Neural progenitor cell (in vitro differentiated cells): Measurements from ENCODE around the gene FMO2. TPM values are rescaled to one million over a fixed set of nuclear protein-coding genes. Genes with fewer than 3 reads are reported as not detected.

ENCODE experiments used
- DNase-seq: peaks from one replicate; pipeline ENCODE4 v3.0.0-alpha.2; 2016; ENCODE audit warnings: low spot score
- H2AFZ ChIP-seq: fragments of 200-600 bp; sonication (generic); replicated peaks from 2 replicates; pipeline ENCODE4 v1.6.1; 2016; ENCODE audit warnings: antibody characterized with exemption
- H3F3A ChIP-seq: fragments of 200-600 bp; sonication (generic); 2 replicates; pipeline ENCODE4 v1.6.1; 2016; ENCODE audit warnings: antibody characterized with exemption, low read depth
- H3K27ac ChIP-seq: fragments of 200-600 bp; sonication (generic); 2 replicates; pipeline ENCODE4 v1.5.1; 2016; ENCODE audit warnings: mild to moderate bottlenecking
- H3K27me3 ChIP-seq: fragments of 200-600 bp; sonication (generic); 2 replicates; pipeline ENCODE4 v1.6.1; 2016; ENCODE audit warnings: mild to moderate bottlenecking, moderate library complexity
- H3K36me3 ChIP-seq: fragments of 200-600 bp; sonication (generic); 2 replicates; pipeline ENCODE4 v1.5.1; 2016
- H3K4me1 ChIP-seq: fragments of 200-600 bp; sonication (generic); 2 replicates; pipeline ENCODE4 v1.6.1; 2016; ENCODE audit warnings: mixed run types
- H3K4me2 ChIP-seq: fragments of 200-600 bp; sonication (generic); 2 replicates; pipeline ENCODE4 v1.6.1; 2016
- H3K4me3 ChIP-seq: fragments of 200-600 bp; sonication (generic); 2 replicates; pipeline ENCODE4 v1.5.1; 2016
- H3K79me2 ChIP-seq: fragments of 200-600 bp; sonication (generic); 2 replicates; pipeline ENCODE4 v1.6.1; 2016; ENCODE audit warnings: low read depth
- H3K9ac ChIP-seq: fragments of 200-600 bp; sonication (generic); 2 replicates; pipeline ENCODE4 v1.6.1; 2016
- H3K9me3 ChIP-seq: fragments of 200-600 bp; sonication (generic); 2 replicates; pipeline ENCODE4 v1.5.1; 2016; ENCODE audit warnings: low read depth
- H4K20me1 ChIP-seq: fragments of 200-600 bp; sonication (generic); 2 replicates; pipeline ENCODE4 v1.6.1; 2016; ENCODE audit warnings: low read depth
- H3K27ac Mint-ChIP-seq: 3 replicates; pipeline ENCODE4 v1.8.0; 2021; ENCODE audit warnings: mixed read lengths
- H3K27me3 Mint-ChIP-seq: 2 replicates; pipeline ENCODE4 v1.8.0; 2022; ENCODE audit warnings: low read depth, mild to moderate bottlenecking, inconsistent platforms, moderate library complexity, mixed read lengths; ENCODE audit not compliant: insufficient read depth
- H3K36me3 Mint-ChIP-seq: 3 replicates; pipeline ENCODE4 v1.8.0; 2021; ENCODE audit warnings: mixed read lengths
- H3K4me1 Mint-ChIP-seq: 3 replicates; pipeline ENCODE4 v1.8.0; 2021; ENCODE audit warnings: mixed read lengths
- H3K4me3 Mint-ChIP-seq: 3 replicates; pipeline ENCODE4 v1.8.0; 2021; ENCODE audit warnings: mild to moderate bottlenecking, moderate library complexity, mixed read lengths
- H3K9me3 Mint-ChIP-seq: 3 replicates; pipeline ENCODE4 v1.8.0; 2020; ENCODE audit warnings: mixed read lengths
- EZH2 ChIP-seq: fragments of 200-600 bp; sonication (generic); IDR thresholded peaks from 2 replicates; pipeline ENCODE4 v1.6.1; 2017; ENCODE audit warnings: antibody characterized with exemption, mild to moderate bottlenecking, moderate library complexity
- EZH2phosphoT487 ChIP-seq: fragments of 200-600 bp; sonication (generic); IDR thresholded peaks from 2 replicates; pipeline ENCODE4 v1.6.1; 2017; ENCODE audit warnings: antibody characterized with exemption
- total RNA-seq: library from RNA; depleted of rRNA; stranded (reverse); fragments of >200 nt; gene quantifications from 2 replicates; pipeline ENCODE4 v1.2.3, GENCODE V29; 2015; ENCODE audit warnings: low replicate concordance
- TF ChIP-seq, protein P1 (sequence below): fragments of 200-600 bp; sonication (generic); IDR thresholded peaks from 2 replicates; pipeline ENCODE4 v1.5.1; 2017; ENCODE audit warnings: antibody characterized with exemption, mild to moderate bottlenecking

Gene FMO2
- total RNA-seq, 1 donor from 2014 or later = 0.47 TPM

DNA sequence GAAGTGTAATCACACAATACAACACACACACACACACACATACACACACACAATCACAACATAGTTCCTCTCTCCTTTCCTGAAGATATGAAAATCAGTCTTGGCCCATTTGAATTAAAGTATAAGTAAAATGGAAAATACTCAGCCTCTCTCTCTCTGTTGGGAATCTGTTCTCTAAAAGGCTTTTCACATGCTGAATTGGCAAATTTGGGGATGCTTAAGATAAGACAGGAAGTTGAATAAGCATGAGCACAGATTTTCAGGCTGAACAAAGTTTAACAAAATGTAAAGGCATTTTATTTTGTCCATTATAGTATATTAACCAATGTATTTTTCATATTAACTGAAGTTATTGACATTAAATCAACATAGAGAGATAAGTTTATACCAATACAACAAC, 23.7 kb upstream of the FMO2 start:
- TF ChIP-seq EZH2 (no peak), EZH2phosphoT487 (no peak)
- TF ChIP-seq, protein P1, sequence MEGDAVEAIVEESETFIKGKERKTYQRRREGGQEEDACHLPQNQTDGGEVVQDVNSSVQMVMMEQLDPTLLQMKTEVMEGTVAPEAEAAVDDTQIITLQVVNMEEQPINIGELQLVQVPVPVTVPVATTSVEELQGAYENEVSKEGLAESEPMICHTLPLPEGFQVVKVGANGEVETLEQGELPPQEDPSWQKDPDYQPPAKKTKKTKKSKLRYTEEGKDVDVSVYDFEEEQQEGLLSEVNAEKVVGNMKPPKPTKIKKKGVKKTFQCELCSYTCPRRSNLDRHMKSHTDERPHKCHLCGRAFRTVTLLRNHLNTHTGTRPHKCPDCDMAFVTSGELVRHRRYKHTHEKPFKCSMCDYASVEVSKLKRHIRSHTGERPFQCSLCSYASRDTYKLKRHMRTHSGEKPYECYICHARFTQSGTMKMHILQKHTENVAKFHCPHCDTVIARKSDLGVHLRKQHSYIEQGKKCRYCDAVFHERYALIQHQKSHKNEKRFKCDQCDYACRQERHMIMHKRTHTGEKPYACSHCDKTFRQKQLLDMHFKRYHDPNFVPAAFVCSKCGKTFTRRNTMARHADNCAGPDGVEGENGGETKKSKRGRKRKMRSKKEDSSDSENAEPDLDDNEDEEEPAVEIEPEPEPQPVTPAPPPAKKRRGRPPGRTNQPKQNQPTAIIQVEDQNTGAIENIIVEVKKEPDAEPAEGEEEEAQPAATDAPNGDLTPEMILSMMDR = no peak
- no peaks in the 10 kb centered on the region for H3F3A ChIP-seq
- H3K36me3 Mint-ChIP-seq = no peaks in the 10 kb centered on the region
- H3K4me1 ChIP-seq = peaks cover 9% of the 10 kb centered on the region
- H4K20me1 ChIP-seq = no peaks in the 10 kb centered on the region
- no peak overlapping the region for H2AFZ ChIP-seq
- H3K9me3 ChIP-seq = peaks cover 4% of the 10 kb centered on the region
- H3K79me2 ChIP-seq = no peaks in the 10 kb centered on the region
- peaks cover 3% of the 10 kb centered on the region for H3K4me1 Mint-ChIP-seq
- H3K4me2 ChIP-seq = no peak overlapping the region
- no peak overlapping the region for H3K27ac ChIP-seq
- no peak overlapping the region for H3K9ac ChIP-seq
- H3K4me3 Mint-ChIP-seq = no peak overlapping the region
- no peaks in the 10 kb centered on the region for H3K27me3 ChIP-seq
- H3K9me3 Mint-ChIP-seq = no peaks in the 10 kb centered on the region
- no peak overlapping the region for H3K27ac Mint-ChIP-seq
- H3K4me3 ChIP-seq = no peak overlapping the region
- H3K27me3 Mint-ChIP-seq = no peaks in the 10 kb centered on the region
- H3K36me3 ChIP-seq = no peaks in the 10 kb centered on the region
- DNase-seq = no peak

DNA sequence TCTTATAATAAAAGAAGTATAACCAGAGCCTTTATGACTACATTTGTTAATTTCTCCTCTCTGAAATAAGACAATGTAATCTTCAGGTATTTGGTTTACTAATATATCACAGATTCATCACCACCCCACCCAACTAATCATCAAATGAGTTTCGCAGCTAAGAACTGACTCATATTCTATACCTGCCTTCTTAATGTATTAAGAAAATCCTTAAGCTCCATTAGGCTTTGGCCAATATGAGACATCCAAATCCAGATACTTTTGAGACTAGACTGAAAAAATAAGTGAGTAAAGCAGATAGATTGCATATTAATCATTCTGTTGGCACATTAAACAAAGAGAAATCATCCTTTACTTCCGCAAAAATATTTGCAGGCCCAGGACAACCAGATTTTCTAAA, 18.7 kb upstream of the FMO2 start:
- H2AFZ ChIP-seq = no peak overlapping the region
- H3K27me3 Mint-ChIP-seq = peaks cover 4% of the 10 kb centered on the region

DNA sequence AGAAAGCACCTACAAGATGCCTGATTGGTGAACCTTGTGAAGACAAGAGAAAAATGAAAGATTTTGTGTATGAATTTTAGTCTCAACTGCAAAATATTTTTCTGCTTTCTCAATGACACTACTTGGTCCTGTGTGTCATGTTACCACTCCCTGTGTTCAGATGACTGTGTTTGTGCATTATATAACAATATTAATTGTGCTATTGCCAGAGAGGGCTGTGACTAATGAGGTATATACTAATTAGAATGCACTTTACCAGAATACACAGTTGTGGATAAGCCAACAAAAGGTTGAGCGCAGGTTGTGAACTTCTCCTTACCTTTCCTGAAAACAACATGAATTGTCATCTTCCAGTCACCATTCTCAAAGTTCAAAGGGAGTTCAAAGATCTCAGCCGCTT, 17.3 kb upstream of the FMO2 start:
- Histone ChIP-seq H3K27me3 (no peaks in the 10 kb centered on the region), H2AFZ (no peak overlapping the region), H3K79me2 (no peaks in the 10 kb centered on the region), H3F3A (no peaks in the 10 kb centered on the region), H3K36me3 (no peaks in the 10 kb centered on the region), H4K20me1 (no peaks in the 10 kb centered on the region), H3K4me3 (no peak overlapping the region), H3K4me2 (no peak overlapping the region), H3K4me1 (no peaks in the 10 kb centered on the region), H3K27ac (no peak overlapping the region), H3K9me3 (no peaks in the 10 kb centered on the region), H3K9ac (no peak overlapping the region)
- Mint-ChIP-seq H3K4me3 (no peak overlapping the region), H3K4me1 (no peaks in the 10 kb centered on the region), H3K36me3 (no peaks in the 10 kb centered on the region), H3K9me3 (no peaks in the 10 kb centered on the region), H3K27me3 (peaks cover 4% of the 10 kb centered on the region), H3K27ac (no peak overlapping the region)
- DNase-seq = no peak
- no peak for TF ChIP-seq EZH2
- no peak for TF ChIP-seq EZH2phosphoT487
- TF ChIP-seq, protein P1 = no peak

More for the DNA sequence above, 18.7 kb upstream of the FMO2 start:
- Histone ChIP-seq H3K9ac (no peak overlapping the region), H3K27ac (no peak overlapping the region), H3F3A (no peaks in the 10 kb centered on the region), H3K4me2 (no peak overlapping the region), H3K36me3 (no peaks in the 10 kb centered on the region), H3K27me3 (no peaks in the 10 kb centered on the region), H3K4me3 (no peak overlapping the region), H4K20me1 (no peaks in the 10 kb centered on the region), H3K79me2 (no peaks in the 10 kb centered on the region), H3K9me3 (no peaks in the 10 kb centered on the region), H3K4me1 (no peaks in the 10 kb centered on the region)
- no peak overlapping the region for H3K4me3 Mint-ChIP-seq
- no peaks in the 10 kb centered on the region for H3K9me3 Mint-ChIP-seq
- DNase-seq = no peak
- H3K27ac Mint-ChIP-seq = no peak overlapping the region
- no peaks in the 10 kb centered on the region for H3K4me1 Mint-ChIP-seq
- TF ChIP-seq, protein P1 = no peak
- TF ChIP-seq EZH2phosphoT487 (no peak), EZH2 (no peak)
- no peaks in the 10 kb centered on the region for H3K36me3 Mint-ChIP-seq

DNA sequence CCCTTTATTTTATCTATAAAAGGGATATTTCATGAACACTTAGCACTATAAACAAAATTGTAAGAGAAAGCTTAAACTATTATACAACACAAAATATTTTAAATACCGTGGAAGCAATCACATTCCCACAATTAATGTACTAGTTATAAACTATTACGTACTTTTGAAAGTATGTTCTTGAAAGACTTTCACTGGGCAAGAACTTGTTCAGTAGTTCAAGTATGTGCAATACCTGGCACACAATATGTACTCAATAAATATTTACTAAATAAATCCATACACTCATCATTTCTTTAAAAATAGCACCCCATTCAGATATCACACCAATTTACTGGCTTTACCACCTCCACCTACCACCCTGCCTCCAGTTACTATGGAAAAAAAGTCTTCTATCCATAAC, 12.6 kb upstream of the FMO2 start:
- H3K4me1 ChIP-seq = no peaks in the 10 kb centered on the region

More for the DNA sequence above, 12.6 kb upstream of the FMO2 start:
- H3K9me3 ChIP-seq = no peaks in the 10 kb centered on the region
- Mint-ChIP-seq H3K4me1 (no peaks in the 10 kb centered on the region), H3K9me3 (no peaks in the 10 kb centered on the region), H3K27ac (no peak overlapping the region), H3K36me3 (no peaks in the 10 kb centered on the region), H3K27me3 (peaks cover 4% of the 10 kb centered on the region), H3K4me3 (no peak overlapping the region)
- H2AFZ ChIP-seq = no peak overlapping the region
- no peaks in the 10 kb centered on the region for H3K79me2 ChIP-seq
- TF ChIP-seq EZH2phosphoT487 = no peak
- TF ChIP-seq EZH2 = no peak
- TF ChIP-seq, protein P1 = no peak
- H3K4me3 ChIP-seq = no peak overlapping the region
- no peak overlapping the region for H3K27ac ChIP-seq
- H3K36me3 ChIP-seq = no peaks in the 10 kb centered on the region
- H3K4me2 ChIP-seq = no peak overlapping the region
- no peaks in the 10 kb centered on the region for H4K20me1 ChIP-seq
- no peak for DNase-seq
- no peaks in the 10 kb centered on the region for H3F3A ChIP-seq
- no peak overlapping the region for H3K9ac ChIP-seq
- H3K27me3 ChIP-seq = no peaks in the 10 kb centered on the region
